Measurements from ENCODE around the gene MDFI. TPM values are rescaled to one million over a fixed set of nuclear protein-coding genes. Genes with fewer than 3 reads are reported as not detected.

Gene MDFI
- total RNA-seq, 2 donors from 2014 or later = 52.7 to 80.0 TPM

DNA sequence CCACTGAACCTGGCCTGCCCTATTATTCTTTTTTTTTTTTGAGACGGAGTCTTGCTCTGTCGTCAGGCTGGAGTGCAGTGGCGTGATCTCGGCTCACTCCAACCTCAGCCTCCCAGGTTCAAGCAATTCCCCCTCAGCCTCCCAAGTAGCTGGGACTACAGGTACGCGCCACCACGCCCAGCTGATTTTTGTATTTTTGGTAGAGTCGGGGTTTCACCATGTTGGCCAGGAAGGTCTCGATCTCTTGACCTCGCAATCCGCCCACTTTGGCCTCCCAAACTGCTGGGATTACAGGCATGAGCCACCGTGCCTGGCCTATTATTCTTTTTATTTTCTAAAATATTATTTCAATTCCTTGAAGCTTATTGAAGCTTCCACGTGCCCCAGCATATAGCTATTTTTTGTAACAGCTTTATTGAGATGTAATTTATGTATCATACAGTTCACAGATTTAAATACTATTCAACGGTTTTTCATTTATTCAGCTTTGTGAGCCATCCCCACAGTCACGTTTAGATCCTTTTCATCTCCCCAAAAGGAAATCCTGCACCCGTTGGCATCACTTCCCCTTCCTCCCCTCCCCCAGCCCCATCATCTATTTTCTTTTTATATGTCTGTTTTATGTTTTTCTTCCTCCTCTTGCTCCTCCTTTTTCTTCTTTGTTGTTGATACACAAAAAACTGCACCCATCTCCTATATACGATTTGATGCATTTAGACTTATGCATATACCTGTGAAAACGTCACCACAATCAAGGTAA lies 13.5 kb upstream of the MDFI start:
- H3K4me3 ChIP-seq (ENCODE audit: low read length) = no peak overlapping the region
- no peak overlapping the region for H3K27ac ChIP-seq (ENCODE audit: low read depth, low read length)
- Mint-ChIP-seq H3K36me3 (ENCODE audit: low read depth) (no peaks in the 10 kb centered on the region), H3K4me3 (no peak overlapping the region), H3K9me3 (peaks cover 16% of the 10 kb centered on the region), H3K4me1 (peaks cover 5% of the 10 kb centered on the region), H3K27me3 (ENCODE audit: insufficient read depth) (peaks cover 8% of the 10 kb centered on the region), H3K27ac (no peak overlapping the region)
- H3K27me3 ChIP-seq (ENCODE audit: control insufficient read depth, insufficient read depth, low read length, poor library complexity, severe bottlenecking) = no peaks in the 10 kb centered on the region
- no peak overlapping the region for H3K9ac ChIP-seq (ENCODE audit: extremely low read depth, low read length, poor library complexity, severe bottlenecking)
- H3K36me3 ChIP-seq (ENCODE audit: control insufficient read depth, insufficient read depth, low read length) = no peaks in the 10 kb centered on the region
- DNase-seq = no peak
- peaks cover 22% of the 10 kb centered on the region for H3K9me3 ChIP-seq (ENCODE audit: control insufficient read depth, low read length)
- no peaks in the 10 kb centered on the region for H3K4me1 ChIP-seq (ENCODE audit: control insufficient read depth, insufficient read depth, low read length)
- 88 to 93% methylated on average over 10 to 18 of the region's 18 CpGs for WGBS, 2 experiments (ENCODE audit: insufficient coverage in 1 of 2, insufficient read length in 1 of 2)
- TF ChIP-seq, protein P1, sequence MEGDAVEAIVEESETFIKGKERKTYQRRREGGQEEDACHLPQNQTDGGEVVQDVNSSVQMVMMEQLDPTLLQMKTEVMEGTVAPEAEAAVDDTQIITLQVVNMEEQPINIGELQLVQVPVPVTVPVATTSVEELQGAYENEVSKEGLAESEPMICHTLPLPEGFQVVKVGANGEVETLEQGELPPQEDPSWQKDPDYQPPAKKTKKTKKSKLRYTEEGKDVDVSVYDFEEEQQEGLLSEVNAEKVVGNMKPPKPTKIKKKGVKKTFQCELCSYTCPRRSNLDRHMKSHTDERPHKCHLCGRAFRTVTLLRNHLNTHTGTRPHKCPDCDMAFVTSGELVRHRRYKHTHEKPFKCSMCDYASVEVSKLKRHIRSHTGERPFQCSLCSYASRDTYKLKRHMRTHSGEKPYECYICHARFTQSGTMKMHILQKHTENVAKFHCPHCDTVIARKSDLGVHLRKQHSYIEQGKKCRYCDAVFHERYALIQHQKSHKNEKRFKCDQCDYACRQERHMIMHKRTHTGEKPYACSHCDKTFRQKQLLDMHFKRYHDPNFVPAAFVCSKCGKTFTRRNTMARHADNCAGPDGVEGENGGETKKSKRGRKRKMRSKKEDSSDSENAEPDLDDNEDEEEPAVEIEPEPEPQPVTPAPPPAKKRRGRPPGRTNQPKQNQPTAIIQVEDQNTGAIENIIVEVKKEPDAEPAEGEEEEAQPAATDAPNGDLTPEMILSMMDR (conservative IDR thresholded peaks at IDR 0.05) = no peak

DNA sequence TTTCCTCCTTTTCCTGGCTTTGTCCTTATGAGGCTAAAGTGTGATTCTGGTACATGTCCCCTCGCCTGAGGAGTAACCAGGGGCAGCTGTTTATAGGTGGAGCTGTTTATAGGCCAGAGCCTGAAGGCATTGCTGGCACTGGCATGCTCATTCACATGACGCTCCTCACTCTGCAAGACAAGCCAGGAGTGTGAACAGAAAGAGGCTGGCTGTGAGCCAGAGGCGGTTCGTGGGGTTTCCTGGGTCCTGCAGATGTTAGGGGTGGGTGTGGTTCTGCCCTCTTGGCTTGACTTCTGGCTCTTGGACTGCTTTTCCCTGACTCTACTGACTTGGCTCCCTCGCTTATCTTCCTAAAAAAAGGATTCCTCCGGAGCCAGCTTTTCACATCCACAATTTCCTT lies 12.8 kb upstream of the MDFI start:
- TF ChIP-seq, protein P1 (conservative IDR thresholded peaks at IDR 0.05) = no peak
- peaks cover 5% of the 10 kb centered on the region for H3K4me1 Mint-ChIP-seq
- H3K27ac Mint-ChIP-seq = no peak overlapping the region
- no peak for DNase-seq
- H3K36me3 Mint-ChIP-seq (ENCODE audit: low read depth) = no peaks in the 10 kb centered on the region
- H3K9me3 Mint-ChIP-seq = peaks cover 12% of the 10 kb centered on the region
- Histone ChIP-seq H3K4me1 (ENCODE audit: control insufficient read depth, insufficient read depth, low read length) (no peaks in the 10 kb centered on the region), H3K27me3 (ENCODE audit: control insufficient read depth, insufficient read depth, low read length, poor library complexity, severe bottlenecking) (no peaks in the 10 kb centered on the region), H3K4me3 (ENCODE audit: low read length) (no peak overlapping the region), H3K36me3 (ENCODE audit: control insufficient read depth, insufficient read depth, low read length) (no peaks in the 10 kb centered on the region), H3K27ac (ENCODE audit: low read depth, low read length) (no peak overlapping the region), H3K9me3 (ENCODE audit: control insufficient read depth, low read length) (peaks cover 17% of the 10 kb centered on the region), H3K9ac (ENCODE audit: extremely low read depth, low read length, poor library complexity, severe bottlenecking) (no peak overlapping the region)
- 72 to 74% methylated on average over 5 to 6 of the region's 6 CpGs for WGBS, 2 experiments (ENCODE audit: insufficient coverage in 1 of 2, insufficient read length in 1 of 2)
- H3K4me3 Mint-ChIP-seq = no peak overlapping the region
- H3K27me3 Mint-ChIP-seq (ENCODE audit: insufficient read depth) = peaks cover 11% of the 10 kb centered on the region

DNA sequence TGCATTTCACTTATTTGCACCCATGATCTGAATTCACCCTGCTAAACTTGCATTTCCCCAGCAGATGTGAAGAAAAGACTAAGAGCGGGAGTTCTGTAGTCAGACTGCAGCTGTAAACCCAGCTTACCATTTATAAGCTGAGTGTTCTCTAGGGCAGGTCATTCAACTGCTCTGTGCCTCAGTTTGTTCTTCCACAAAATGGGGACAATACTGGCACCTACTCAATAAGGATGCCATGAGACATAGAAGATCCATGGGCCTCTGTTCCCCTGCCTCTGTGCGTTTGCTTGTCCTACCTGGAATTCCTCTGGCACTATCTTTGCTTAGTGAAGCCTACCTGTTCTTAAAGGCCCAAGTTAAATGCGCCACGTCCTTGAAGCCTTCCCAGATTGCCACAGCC lies 12.2 kb upstream of the MDFI start:
- no peaks in the 10 kb centered on the region for H3K36me3 ChIP-seq (ENCODE audit: control insufficient read depth, insufficient read depth, low read length)
- Mint-ChIP-seq H3K4me3 (no peak overlapping the region), H3K27ac (no peak overlapping the region), H3K27me3 (ENCODE audit: insufficient read depth) (peaks cover 11% of the 10 kb centered on the region), H3K9me3 (peaks cover 6% of the 10 kb centered on the region), H3K4me1 (peaks cover 8% of the 10 kb centered on the region), H3K36me3 (ENCODE audit: low read depth) (no peaks in the 10 kb centered on the region)
- no peak overlapping the region for H3K27ac ChIP-seq (ENCODE audit: low read depth, low read length)
- no peak for DNase-seq
- H3K4me1 ChIP-seq (ENCODE audit: control insufficient read depth, insufficient read depth, low read length) = no peaks in the 10 kb centered on the region
- TF ChIP-seq, protein P1 (conservative IDR thresholded peaks at IDR 0.05) = no peak
- peaks cover 11% of the 10 kb centered on the region for H3K9me3 ChIP-seq (ENCODE audit: control insufficient read depth, low read length)
- WGBS, 2 experiments (ENCODE audit: insufficient coverage in 1 of 2, insufficient read length in 1 of 2) = 89 to 94% methylated on average over 4 of the region's 4 CpGs
- no peak overlapping the region for H3K9ac ChIP-seq (ENCODE audit: extremely low read depth, low read length, poor library complexity, severe bottlenecking)
- H3K4me3 ChIP-seq (ENCODE audit: low read length) = no peak overlapping the region
- no peaks in the 10 kb centered on the region for H3K27me3 ChIP-seq (ENCODE audit: control insufficient read depth, insufficient read depth, low read length, poor library complexity, severe bottlenecking)

All from endodermal cell (in vitro differentiated cells).